ENCODE measurements around the gene CYTIP. TPM values are rescaled to one million over a fixed set of nuclear protein-coding genes. Genes with fewer than 3 reads are reported as not detected.

Gene CYTIP
- total and polyA plus RNA-seq, 2 of the 13 experiments (the other 11 are each of a cell fraction or from before 2014, with no cell fraction given) = not detected

- in situ Hi-C loops (cut with HindIII; ENCODE audit: extremely low pct_ligation_motif_present, low pct_unique_long_range_greater_than_20kb) = no loop called here
- no peak for FAIRE-seq
- no peak for ATAC-seq
- H2AFZ ChIP-seq (ENCODE audit: low read length) = no peak overlapping the region
- no peak overlapping the region for H3K9ac ChIP-seq (ENCODE audit: insufficient read depth, low read depth, low read length)
- no peaks in the 10 kb centered on the region for H3K36me3 ChIP-seq (replicated peaks in 1 of 2; ENCODE audit: control insufficient read depth in 1 of 2, insufficient read depth in 2 of 2, low read length in 2 of 2)
- H3K9me3 ChIP-seq (ENCODE audit: low read length) = no peaks in the 10 kb centered on the region
- H3K27me3 ChIP-seq (ENCODE audit: control insufficient read depth in 1 of 2, insufficient read depth in 2 of 2, low read length in 2 of 2) = no peaks in the 10 kb centered on the region
- H3K4me3 ChIP-seq (replicated peaks in 1 of 3; ENCODE audit: insufficient read depth in 1 of 3, low read depth in 2 of 3, low read length in 3 of 3) = no peak overlapping the region
- no peak overlapping the region for H3K4me2 ChIP-seq (ENCODE audit: low read depth, low read length)
- H4K20me1 ChIP-seq (ENCODE audit: insufficient read depth, low read length) = no peaks in the 10 kb centered on the region
- CTCF ChIA-PET (ENCODE audit: low intra/inter-chr PET ratio, low total read pairs) = no interaction called here
- no peak for DNase-seq (ENCODE audit: low spot score)
- no peaks in the 10 kb centered on the region for H3K79me2 ChIP-seq (ENCODE audit: insufficient read depth, low read length)
- intact Hi-C loops (cut with micrococcal nuclease; ENCODE audit: unreplicated experiment) = no loop called here
- no peak overlapping the region for H3K27ac ChIP-seq (ENCODE audit: extremely low read length, insufficient read depth, low read length)
- POLR2A ChIA-PET = no interaction called here
- TF ChIP-seq BCL6 (CRISPR knock-in tag; IDR thresholded peaks at IDR 0.05) = no peak
- H3K4me1 ChIP-seq (ENCODE audit: insufficient read depth, low read length) = no peaks in the 10 kb centered on the region
- no TSS peak for BruUV-seq (replicated peaks)
These were observed 26.4 kb upstream of the CYTIP start for GRCh38 chr2:157470321-157470720.

GRCh38 chr2:157469726-157470125, 25.8 kb upstream of the CYTIP start:
- Histone ChIP-seq H3K9me3 (ENCODE audit: low read length) (no peaks in the 10 kb centered on the region), H3K9ac (ENCODE audit: insufficient read depth, low read depth, low read length) (no peak overlapping the region), H3K4me2 (ENCODE audit: low read depth, low read length) (no peak overlapping the region), H3K27me3 (ENCODE audit: control insufficient read depth in 1 of 2, insufficient read depth in 2 of 2, low read length in 2 of 2) (no peaks in the 10 kb centered on the region), H3K4me3 (replicated peaks in 1 of 3; ENCODE audit: insufficient read depth in 1 of 3, low read depth in 2 of 3, low read length in 3 of 3) (no peak overlapping the region), H3K27ac (ENCODE audit: extremely low read length, insufficient read depth, low read length) (no peak overlapping the region), H3K4me1 (ENCODE audit: insufficient read depth, low read length) (no peaks in the 10 kb centered on the region), H4K20me1 (ENCODE audit: insufficient read depth, low read length) (no peaks in the 10 kb centered on the region), H2AFZ (ENCODE audit: low read length) (no peak overlapping the region), H3K36me3 (replicated peaks in 1 of 2; ENCODE audit: control insufficient read depth in 1 of 2, insufficient read depth in 2 of 2, low read length in 2 of 2) (no peaks in the 10 kb centered on the region), H3K79me2 (ENCODE audit: insufficient read depth, low read length) (no peaks in the 10 kb centered on the region)
- in situ Hi-C loops (cut with HindIII; ENCODE audit: extremely low pct_ligation_motif_present, low pct_unique_long_range_greater_than_20kb) = no loop called here
- intact Hi-C loops (cut with micrococcal nuclease; ENCODE audit: unreplicated experiment) = no loop called here
- ATAC-seq = no peak
- WGBS (ENCODE audit: low lambda C conversion rate) = 2% methylated on average over 1 of the region's 1 CpG
- FAIRE-seq = no peak
- CTCF ChIA-PET (ENCODE audit: low intra/inter-chr PET ratio, low total read pairs) = no interaction called here
- TF ChIP-seq XBP1 (CRISPR knock-in tag; IDR thresholded peaks at IDR 0.05) (no peak), AHR (CRISPR knock-in tag; IDR thresholded peaks at IDR 0.05) (no peak), ZNF672 (CRISPR knock-in tag; IDR thresholded peaks at IDR 0.05) (no peak), ZNF350 (CRISPR knock-in tag; IDR thresholded peaks at IDR 0.05; ENCODE audit: borderline replicate concordance, low read depth) (no peak), ZNF331 (CRISPR knock-in tag; IDR thresholded peaks at IDR 0.05) (no peak)
- POLR2A ChIA-PET = no interaction called here
- DNase-seq (ENCODE audit: low spot score) = no peak
- no TSS peak for BruUV-seq (replicated peaks)
